Measurements from ENCODE around the gene MDFI.

- no peak for TF ChIP-seq ZNF274 (IDR thresholded peaks at IDR 0.05; ENCODE audit: low read depth, low read length)
- no peak for TF ChIP-seq YY1 (IDR thresholded peaks at IDR 0.05; ENCODE audit: insufficient read depth, insufficient read length)
Observed at GRCh38 chr6:41589636-41590622, 48.3 kb upstream of the MDFI start.

Measured in NT2/D1 (cell line).